Measurements from ENCODE around the gene MAST4. TPM values are rescaled to one million over a fixed set of nuclear protein-coding genes. Genes with fewer than 3 reads are reported as not detected.

Gene MAST4
- total and polyA plus RNA-seq, 2 of the 8 experiments (the other 6 are each of a cell fraction or from before 2014, with no cell fraction given) = 1.5 to 2.6 TPM

DNA sequence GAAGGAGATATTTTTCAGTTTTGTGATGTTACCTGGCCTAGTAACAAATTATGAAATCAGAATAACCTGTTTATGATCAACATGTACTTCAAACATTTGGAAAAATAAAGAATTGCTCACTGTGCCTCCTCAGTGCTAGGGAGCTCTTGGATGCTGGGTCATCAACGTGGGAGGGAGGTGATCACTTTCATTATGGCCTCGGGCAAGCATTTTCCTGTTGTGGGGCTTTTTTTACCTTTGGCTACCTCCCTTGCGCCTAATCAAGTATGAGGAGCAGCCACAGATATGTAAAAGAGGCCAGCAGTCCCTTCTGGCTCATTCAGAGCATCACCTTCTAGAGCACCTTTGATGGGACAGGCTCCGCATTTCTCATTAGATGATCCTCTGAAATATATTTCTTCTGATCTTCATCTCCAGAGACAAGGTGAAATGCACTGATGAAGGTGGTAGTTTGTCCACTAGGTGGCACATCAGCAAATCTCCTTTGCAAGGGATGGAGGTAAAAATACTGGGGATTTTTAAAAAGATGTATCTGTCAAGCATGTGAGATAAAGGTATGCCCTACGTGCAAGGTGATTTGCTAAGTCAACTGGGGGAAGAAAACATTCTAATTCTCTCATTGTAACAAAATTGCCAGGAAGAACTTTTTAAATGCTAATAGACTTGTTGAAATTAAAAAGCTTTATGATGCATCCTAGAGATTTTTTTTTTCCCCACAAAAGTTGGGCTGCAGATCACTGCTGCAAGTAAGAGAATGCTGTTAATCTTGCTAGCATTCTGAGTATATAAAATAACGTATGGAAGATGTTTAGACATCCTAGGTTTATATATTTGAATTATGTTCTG, 218.2 kb downstream of the MAST4 start:
- no peaks in the 10 kb centered on the region for H3K79me2 ChIP-seq (ENCODE audit: control insufficient read depth in 1 of 2, insufficient read depth in 2 of 2, low read length in 2 of 2)
- TF ChIP-seq, protein P1, sequence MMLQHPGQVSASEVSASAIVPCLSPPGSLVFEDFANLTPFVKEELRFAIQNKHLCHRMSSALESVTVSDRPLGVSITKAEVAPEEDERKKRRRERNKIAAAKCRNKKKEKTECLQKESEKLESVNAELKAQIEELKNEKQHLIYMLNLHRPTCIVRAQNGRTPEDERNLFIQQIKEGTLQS (IDR thresholded peaks at IDR 0.05; ENCODE audit: insufficient read depth, low read depth, low read length) = no peak
- TF ChIP-seq ZNF274 (IDR thresholded peaks at IDR 0.05; ENCODE audit: borderline replicate concordance, extremely low read depth, low read length) = no peak
- no peak for TF ChIP-seq TAF1 (IDR thresholded peaks at IDR 0.05; ENCODE audit: low read depth, low read length)
- TF ChIP-seq, protein P2, sequence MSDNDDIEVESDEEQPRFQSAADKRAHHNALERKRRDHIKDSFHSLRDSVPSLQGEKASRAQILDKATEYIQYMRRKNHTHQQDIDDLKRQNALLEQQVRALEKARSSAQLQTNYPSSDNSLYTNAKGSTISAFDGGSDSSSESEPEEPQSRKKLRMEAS (IDR thresholded peaks at IDR 0.05) = no peak
- peak; percentile 59 to 68 for TF ChIP-seq RAD21 (IDR thresholded peaks at IDR 0.05 in 1 of 2, conservative IDR thresholded peaks at IDR 0.05 in 1 of 2; ENCODE audit: low read depth in 2 of 2, low read length in 2 of 2)
- TF ChIP-seq HDAC6 (IDR thresholded peaks at IDR 0.05; ENCODE audit: low read depth, low read length) = no peak
- no peak for TF ChIP-seq CHD2 (IDR thresholded peaks at IDR 0.05; ENCODE audit: low read length)
- no peak for TF ChIP-seq SUZ12 (IDR thresholded peaks at IDR 0.05; ENCODE audit: low read length)
- TF ChIP-seq SAP30 (IDR thresholded peaks at IDR 0.05; ENCODE audit: insufficient read depth, insufficient replicate concordance, low read length) = no peak
- TF ChIP-seq NANOG (IDR thresholded peaks at IDR 0.05; ENCODE audit: insufficient read depth, low read depth, low read length, poor library complexity, severe bottlenecking) = no peak

More for the DNA sequence above, 218.2 kb downstream of the MAST4 start:
- no peak overlapping the region for H3K18ac ChIP-seq (ENCODE audit: extremely low read depth, low read length)
- H2BK120ac ChIP-seq (replicated peaks; ENCODE audit: low read depth, low read length) = no peak overlapping the region
- peaks cover 0 to 4% (median 0%) of the 10 kb centered on the region in 4 experiments; a peak in 1 of 7 replicates for H3K4me1 ChIP-seq (replicated peaks in 1 of 4; ENCODE audit: control insufficient read depth in 3 of 4, insufficient read depth in 4 of 4, low read length in 3 of 4)
- no peak overlapping the region for H4K5ac ChIP-seq (ENCODE audit: insufficient read length, low read depth, low read length)
- no peak overlapping the region for H3K4me3 ChIP-seq (ENCODE audit: extremely low read depth in 1 of 4, insufficient read depth in 2 of 4, low read depth in 3 of 4, low read length in 4 of 4)
- no peak overlapping the region for H3K23ac ChIP-seq (ENCODE audit: insufficient read length)
- no peak overlapping the region for H4K8ac ChIP-seq (ENCODE audit: extremely low read depth, insufficient read depth, low read length)
- H2BK12ac ChIP-seq (ENCODE audit: low read depth, low read length) = 0 out of 2 replicates have a peak overlapping the region, but pooled peaks have one; percentile 75
- no peaks in the 10 kb centered on the region for H3K27me3 ChIP-seq (replicated peaks in 1 of 4; ENCODE audit: control insufficient read depth in 3 of 4, extremely low read depth in 1 of 4, insufficient read depth in 3 of 4, low read length in 3 of 4)
- H3K27ac ChIP-seq (ENCODE audit: low read depth, low read length) = no peak overlapping the region
- H4K91ac ChIP-seq (replicated peaks; ENCODE audit: insufficient read length, low read length) = no peak overlapping the region
- no peak overlapping the region for H2AFZ ChIP-seq (ENCODE audit: low read length)
- POLR2A ChIA-PET (ENCODE audit: partially characterized antibody) = interaction anchor here (1.3 kb wide), 1 partner anchor 12 kb away, joined by 3 read pairs; no protein-coding TSS in a partner anchor
- no peak overlapping the region for H3K4ac ChIP-seq (replicated peaks; ENCODE audit: insufficient read length, low read depth, low read length)
- no peaks in the 10 kb centered on the region for H3K79me1 ChIP-seq (ENCODE audit: low read depth, low read length)
- H2BK20ac ChIP-seq (ENCODE audit: low read length) = no peak overlapping the region
- H3K9me3 ChIP-seq (ENCODE audit: insufficient read depth in 2 of 2, low read depth in 1 of 2, low read length in 1 of 2) = no peaks in the 10 kb centered on the region
- WGBS, 2 experiments (ENCODE audit: extremely low coverage in 1 of 2, insufficient coverage in 1 of 2, insufficient read length in 1 of 2, insufficient replicate concordance in 2 of 2, low coverage in 1 of 2, low lambda C conversion rate in 2 of 2, missing lambda C conversion rate in 1 of 2) = 67% methylated on average over 6 of the region's 6 CpGs; no CpG with 5 or more reads in 1 of the 2 experiments
- no peak overlapping the region; the same call in 1 of the 2 replicates for H2BK5ac ChIP-seq (ENCODE audit: low read depth, low read length)
- H3K4me2 ChIP-seq (ENCODE audit: insufficient read depth in 1 of 2, low read depth in 2 of 2, low read length in 2 of 2) = no peak overlapping the region
- no peak overlapping the region for H3K56ac ChIP-seq (replicated peaks; ENCODE audit: insufficient read length, low read depth, low read length)
- CTCF ChIA-PET (ENCODE audit: partially characterized antibody) = interaction anchor here (0.6 to 3.9 kb wide), 23 partner anchors 9 to 1155 kb away, joined by 3 to 16 read pairs (median 4); no protein-coding TSS in a partner anchor
- DNase-seq (ENCODE audit: low read depth in 1 of 2, low spot score in 2 of 2) = no peak
- H3K23me2 ChIP-seq (ENCODE audit: low read depth, low read length) = no peaks in the 10 kb centered on the region
- FAIRE-seq = peak; percentile 81
- no peak overlapping the region for H3K9ac ChIP-seq (replicated peaks in 1 of 4; ENCODE audit: extremely low read depth in 1 of 4, low read depth in 3 of 4, low read length in 3 of 4)
- no peaks in the 10 kb centered on the region for H4K20me1 ChIP-seq (replicated peaks in 1 of 2; ENCODE audit: control insufficient read depth in 1 of 2, insufficient read depth in 2 of 2, low read length in 2 of 2)
- no peak overlapping the region for H2BK15ac ChIP-seq (ENCODE audit: low read length)
- no peak overlapping the region for H2AK5ac ChIP-seq (ENCODE audit: low read depth, low read length)
- no peaks in the 10 kb centered on the region; a peak in 1 of 8 replicates for H3K36me3 ChIP-seq (ENCODE audit: control insufficient read depth in 2 of 4, insufficient read depth in 4 of 4, low read length in 3 of 4)
- no peak overlapping the region for H3K14ac ChIP-seq (ENCODE audit: insufficient read length)

Measured in H1 (cell line).